Fibroblast of the conjunctiva (primary cell): ENCODE data around the gene KCNQ1.

Source experiments
- DNase-seq: peaks from one replicate; pipeline ENCODE4 v3.0.0-alpha.2; 2010; ENCODE audit warnings: low read depth

KCNQ1 gene

DNA sequence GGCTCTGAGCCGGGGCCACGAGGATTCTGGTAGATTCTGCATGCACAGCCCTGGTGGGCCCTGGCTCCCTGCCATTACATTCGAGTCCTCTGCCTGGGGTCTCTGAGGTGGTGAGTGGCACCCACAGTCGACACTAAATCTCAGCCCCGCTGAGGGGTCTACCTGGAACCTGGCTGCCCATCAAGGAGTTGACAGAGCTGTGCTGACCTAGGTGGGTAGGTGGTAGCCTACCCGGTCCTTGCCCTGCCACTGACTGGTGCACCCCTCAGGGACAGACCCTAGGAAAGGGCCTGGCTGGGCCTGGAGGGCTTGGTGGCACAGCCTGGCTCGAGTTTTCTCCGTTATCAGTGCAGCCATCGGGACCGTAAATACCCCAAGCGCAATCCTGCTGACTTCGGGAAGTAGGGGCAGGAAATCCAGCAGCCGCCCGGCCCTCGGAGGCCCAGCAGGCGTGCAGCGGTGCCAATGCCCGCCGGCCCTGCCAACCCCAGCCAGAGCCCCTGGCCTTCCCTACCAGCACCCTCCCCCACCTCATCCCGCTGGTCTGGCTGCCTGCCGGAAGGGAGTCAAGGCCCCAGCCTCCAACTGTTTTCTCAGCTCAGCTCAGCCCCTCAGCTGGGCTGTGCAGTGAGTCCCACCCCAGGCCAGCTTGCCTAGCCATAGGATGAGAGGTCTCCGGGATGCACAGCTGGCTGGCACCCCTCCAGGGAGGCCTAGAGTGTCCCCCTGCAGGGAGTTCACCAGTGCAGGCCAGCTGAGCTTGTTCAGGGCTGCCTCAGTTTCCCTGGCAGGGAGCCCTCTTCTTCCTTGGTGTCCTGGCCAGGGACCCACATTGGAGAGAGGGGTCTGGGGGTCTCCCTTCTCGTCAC is 335.4 kb downstream of the KCNQ1 start:
- DNase-seq, result no peak

DNA sequence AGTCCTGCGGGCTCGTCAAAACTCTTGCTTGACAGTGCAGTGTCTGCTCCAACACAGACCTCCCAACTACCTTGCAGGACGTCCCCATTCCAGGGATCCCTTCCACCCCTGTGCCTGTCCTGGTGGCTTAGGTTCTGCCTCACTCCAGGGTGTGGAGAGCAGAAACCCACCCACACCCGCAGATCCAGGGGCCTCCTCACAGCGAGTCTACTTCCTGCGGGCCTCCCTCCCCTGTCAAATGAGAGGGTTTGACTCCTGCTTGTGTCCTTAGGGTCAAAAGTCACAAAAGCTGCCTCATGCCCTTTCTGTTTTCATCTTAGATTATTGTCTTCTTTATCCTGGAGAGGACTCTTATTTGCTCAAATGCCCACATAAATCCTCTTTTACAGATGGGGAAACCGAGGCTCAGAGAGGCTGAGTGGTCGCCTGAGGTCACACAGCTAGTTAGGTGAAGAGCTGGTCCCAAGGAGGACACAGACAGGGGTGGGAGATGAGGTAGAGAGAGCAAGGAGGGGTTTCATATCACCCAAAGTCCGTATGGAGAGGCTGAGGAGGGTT is 336.1 kb downstream of the KCNQ1 start:
- DNase-seq, result no peak

DNA sequence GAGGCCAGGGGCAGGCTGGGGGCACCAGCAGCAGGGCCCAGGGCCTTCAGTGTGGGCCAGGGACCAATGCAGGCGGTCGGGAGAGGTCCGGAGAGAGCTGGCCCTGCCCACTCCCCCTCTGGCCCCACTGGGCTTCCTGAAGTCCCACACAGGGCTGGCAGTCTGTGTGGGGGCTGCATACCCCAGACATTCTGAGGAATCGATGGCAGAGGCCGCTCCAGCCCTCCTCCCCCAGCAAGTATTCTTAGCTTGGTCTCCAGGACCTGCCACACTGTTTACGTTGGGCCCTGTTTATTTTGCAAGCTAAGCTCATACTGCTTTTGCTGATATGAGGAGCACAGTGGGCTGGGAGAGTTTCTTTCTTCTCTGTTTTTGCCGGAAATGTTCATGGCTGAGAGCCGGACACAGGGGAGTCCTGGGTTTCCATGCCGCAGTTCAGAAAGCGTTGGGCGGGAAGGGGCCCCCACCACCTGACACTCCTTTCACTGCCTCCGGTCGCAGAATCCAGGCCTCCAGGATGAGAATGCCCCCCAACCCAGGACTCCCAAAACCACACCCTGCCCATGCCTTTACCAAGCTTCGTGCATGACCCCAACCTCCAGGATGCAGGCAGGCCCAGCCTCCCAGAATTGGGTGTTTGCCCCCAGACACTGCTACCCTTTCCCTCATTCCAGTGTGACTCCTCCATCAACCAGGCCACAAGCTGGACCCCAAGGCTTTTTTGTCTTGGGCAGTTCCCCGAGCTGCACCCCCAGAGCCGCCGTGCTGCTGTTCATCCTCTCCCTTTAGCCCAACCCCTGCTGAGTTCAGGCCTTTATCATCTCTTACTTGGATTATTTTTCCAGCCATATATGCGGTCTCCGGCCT is 336.8 kb downstream of the KCNQ1 start:
- DNase-seq, result no peak

DNA sequence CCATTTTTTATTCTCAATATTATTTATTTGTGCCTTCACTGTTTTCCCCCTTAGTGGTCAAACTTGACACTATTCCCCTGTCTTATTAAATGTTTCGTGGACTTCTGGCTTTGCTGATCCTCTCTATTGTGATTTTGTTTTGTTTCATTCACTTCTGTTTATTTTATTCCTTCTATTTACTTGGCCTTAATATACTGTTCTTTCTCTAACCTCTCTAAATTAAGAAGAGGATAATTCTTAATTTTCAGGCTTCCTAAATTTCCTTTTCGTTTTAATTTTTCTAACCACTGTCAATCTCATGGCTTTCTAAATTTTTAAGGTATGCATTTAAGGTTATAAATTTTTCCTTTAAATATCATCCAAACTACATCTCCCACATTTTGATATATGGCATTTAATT is 338.0 kb downstream of the KCNQ1 start:
- no peak for DNase-seq

GRCh38 chr11:2783536-2784082 is 338.8 kb downstream of the KCNQ1 start:
- no peak for DNase-seq

GRCh38 chr11:2787816-2788167 is 343.0 kb downstream of the KCNQ1 start:
- no peak for DNase-seq

DNA sequence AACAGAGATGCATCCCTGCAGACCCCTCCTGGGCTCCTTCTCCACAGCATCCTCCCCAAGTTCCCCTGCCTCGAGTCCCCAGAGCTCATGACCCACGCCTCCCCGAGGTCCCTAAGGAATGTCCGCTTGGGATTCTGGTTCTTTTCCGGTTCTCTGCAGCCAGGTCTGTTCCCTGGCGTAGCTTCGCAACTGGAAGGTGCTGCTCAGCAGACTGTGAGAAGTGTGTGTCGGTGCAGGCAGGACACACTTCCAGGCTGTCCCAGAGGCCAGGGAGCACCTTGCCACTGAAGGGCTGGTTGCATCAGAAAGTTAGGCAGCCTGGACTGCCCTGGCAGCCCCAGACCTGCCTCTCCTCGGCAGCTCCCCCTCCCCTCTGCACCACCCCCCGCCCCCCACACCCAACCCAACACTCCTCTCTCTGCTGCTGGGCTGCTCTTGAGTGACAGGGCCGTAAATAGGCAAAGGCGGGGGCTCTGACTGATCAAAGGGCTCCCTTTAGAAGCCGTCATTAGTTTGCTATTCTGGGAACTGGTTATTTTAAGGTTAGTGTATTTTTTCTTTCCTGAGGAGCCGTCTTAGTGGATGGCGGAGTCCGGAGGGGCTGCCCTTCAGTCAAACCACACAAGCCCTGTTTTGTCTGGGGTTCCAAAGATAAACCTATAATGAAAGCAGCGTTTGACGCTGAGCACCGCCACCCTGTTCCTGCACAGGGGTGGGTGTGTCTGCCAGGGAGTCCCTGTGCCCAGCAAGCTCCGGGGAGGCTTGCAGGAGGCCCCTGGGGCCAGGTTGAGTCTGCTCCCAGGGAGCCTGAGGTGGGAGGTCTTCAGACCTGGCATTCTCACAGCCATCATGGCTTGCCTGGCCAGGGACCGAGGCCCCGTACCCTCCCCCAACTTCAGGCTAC is 343.6 kb downstream of the KCNQ1 start:
- DNase-seq, result no peak

DNA sequence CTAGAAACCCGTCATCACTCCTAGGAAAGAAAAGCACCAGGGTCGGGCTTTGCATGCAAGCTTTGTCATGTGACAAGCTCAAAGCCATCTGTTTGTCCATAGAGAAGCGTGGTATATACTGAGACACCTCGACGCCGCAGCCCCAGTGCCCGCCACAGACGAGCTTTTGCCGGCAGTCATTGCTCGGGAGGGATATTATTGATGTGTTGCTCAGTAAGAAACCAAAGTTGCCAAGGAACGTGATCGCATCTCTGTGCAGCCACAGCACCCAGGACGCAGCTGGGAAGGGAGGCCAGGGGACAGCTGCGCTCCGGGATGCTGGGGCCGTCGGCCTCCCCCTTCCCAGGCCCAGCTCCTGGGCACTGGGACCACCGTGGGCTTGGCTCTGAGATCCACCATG is 344.5 kb downstream of the KCNQ1 start:
- DNase-seq, result no peak

DNA sequence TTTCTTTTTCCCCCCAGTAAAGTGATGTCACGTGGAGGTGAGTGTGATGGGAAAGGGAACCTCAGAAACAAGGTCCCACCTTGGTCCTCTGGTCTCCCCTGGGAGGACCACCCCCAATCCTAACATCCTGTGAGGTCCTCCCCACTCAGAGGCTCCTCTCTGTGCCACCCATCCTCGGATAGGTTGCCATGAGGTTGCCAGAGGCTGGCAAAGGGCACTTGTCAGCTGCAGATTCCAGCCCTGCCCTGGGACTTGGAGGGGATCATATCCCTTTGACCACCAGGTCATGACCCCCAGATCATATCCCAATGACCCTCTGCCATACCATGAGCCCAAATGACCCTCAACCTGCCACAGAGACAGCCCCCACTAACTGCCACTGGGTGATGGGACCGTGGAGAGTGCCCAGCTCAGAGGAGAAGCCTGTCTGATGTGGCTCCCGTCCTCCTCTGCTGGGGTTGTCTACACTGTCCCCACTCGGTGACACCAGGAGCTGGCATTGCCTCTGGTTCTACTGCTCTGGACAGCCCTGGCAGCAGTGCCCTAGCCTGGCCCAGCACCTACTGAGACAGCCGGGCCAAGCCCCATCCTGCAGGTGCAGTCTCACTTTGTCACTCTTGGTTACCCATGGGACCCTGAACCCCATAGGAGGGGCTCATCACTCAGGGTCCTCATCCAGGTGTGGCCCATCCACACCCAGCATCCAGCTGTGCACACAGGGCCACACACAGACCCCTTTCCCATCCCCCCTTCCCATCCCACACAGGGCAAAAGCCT is 345.2 kb downstream of the KCNQ1 start:
- DNase-seq, result no peak

DNA sequence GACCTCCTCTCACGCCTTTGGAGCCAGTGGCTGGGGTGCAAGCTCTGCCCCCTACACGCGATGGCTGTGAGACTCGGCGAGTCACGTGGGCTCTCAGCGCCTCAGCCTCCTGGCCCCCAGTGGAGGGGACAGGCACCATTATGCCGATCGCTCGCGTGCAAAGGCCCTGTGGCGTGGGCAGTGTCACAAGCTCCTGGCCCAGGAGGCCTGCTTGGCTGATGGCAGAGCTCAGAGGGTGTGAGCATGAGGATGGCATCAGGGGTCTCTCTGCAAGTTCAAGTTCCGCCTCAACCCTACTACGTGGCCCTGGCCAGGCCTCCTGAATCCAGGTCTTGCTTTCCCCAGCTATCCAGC is 345.7 kb downstream of the KCNQ1 start:
- no peak for DNase-seq

- DNase-seq, result no peak
These were observed 346.3 kb downstream of the KCNQ1 start for GRCh38 chr11:2791139-2791520.

GRCh38 chr11:2791521-2792380 is 346.9 kb downstream of the KCNQ1 start:
- DNase-seq, result no peak

DNA sequence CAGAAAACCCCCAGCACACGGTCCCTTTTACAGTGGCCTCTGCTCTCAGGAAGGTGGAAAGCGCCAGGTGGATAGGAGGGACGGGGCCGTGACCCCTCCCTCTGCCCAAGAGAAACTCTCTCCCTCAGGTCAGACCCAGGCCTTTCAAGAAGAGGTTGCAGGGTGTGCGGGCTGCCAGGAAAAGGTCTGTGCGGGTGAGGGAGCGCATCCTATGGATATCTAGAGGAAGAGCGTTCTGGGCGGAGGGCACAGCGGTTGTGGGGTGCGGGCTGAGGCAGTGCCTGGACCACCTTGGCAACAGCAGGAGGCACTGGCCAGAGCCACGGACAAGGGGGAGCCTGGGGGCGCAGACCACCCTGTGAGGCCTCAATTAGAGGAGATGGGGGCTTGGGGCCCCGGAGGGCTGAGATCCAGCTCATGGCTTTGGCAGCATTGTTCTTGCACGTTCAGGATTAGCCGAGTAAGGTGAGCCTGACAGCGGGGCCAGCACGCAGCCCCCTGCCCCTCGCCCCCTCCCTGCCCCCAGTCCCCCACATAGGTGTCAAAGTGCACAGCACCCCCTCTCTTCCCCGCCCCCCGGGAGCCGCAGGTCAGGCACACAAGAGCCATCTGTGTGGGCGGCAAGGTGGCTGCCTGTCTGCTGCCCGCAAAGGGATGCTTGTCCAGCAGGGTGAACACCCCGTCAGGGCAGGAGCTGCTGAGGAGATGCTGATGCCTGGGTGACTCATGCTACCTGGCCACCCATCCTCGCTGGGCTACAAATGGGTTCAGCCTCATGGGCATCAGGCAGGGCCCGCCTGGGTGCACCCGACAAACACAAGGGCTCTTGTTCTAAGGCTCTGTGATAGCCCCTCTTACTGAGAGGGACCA is 347.8 kb downstream of the KCNQ1 start:
- DNase-seq, result no peak

DNA sequence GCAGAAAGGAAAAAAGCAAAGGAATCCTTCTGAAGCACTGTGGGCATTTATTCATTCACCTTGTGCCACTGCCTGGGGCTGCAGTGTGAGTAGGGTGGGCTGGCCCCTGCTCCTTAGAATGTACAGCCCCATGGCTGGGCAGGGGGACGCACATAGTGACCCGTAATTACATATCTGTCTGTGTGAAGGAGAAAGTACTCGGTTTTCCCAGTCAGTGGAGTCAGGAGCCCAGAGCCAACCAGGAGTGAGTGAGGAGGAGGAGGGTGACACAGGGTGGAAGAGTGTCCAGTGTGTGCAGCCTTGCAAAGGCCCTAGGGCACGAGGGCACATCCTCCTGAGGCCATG is 348.9 kb downstream of the KCNQ1 start:
- DNase-seq, result no peak

GRCh38 chr11:2794046-2794967 is 349.5 kb downstream of the KCNQ1 start:
- no peak for DNase-seq

DNA sequence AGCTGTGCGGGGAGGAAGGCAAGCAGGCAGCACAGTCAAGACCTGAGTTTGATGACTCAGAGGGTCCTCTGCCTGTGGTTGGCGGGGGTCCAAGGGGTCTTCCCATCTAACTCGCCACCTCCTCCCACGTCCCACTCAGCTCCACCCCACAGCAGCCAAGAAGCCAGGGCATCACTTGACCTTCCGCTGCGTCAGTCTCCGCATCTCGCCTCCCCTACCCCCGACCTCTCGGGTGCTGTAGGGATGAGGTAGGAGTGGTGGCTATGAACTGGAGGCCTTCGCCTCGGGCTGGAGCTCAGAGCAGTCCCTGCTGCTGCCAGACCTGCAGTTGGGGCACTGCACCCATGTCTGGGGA is 350.1 kb downstream of the KCNQ1 start:
- no peak for DNase-seq

DNA sequence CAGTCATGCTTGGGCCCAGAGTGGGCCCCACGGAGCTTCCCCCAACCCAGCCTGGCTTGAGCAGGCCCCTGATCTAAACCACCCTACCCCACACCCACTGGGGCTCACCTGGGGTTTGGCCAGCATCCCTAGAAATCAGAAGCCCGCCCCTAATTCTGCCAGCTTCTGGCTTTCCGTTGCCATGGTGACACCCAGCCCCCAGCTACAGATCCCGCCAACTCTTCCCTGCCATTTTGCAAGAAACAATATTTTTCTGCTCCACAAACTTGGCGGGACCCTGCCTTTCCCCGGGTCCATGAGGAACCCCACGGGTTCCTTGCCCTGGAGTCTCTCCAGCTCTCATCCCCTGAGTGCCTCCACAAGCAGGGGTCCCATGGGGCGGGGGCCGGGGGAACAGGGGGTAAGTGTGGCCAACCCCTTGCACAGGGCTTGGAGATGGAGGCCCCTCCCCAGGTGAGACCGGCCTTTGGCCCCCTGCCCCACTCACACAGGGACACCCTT is 350.7 kb downstream of the KCNQ1 start:
- DNase-seq, result no peak

GRCh38 chr11:2796091-2796490 is 351.3 kb downstream of the KCNQ1 start:
- no peak for DNase-seq
